ENCODE results near the gene MYO9A.

GRCh38 chr15:71811036-71811736 lies 306.8 kb downstream of the MYO9A start:
- TF ChIP-seq CTCF (IDR thresholded peaks at IDR 0.05) = no peak
- no peak for TF ChIP-seq POLR2A (IDR thresholded peaks at IDR 0.05)

All from heart left ventricle (tissue), 13 donors.